K562 (cell line): ENCODE data around the gene SNU13.

Source experiments
- ARNT ChIP-seq, 2 experiments: fragments of 450-650 bp; IDR thresholded peaks; 2 replicates each; pipeline ENCODE4 v1.6.1; 2016; ENCODE audit warnings: mild to moderate bottlenecking in 1 of 2
- SLC30A9 ChIP-seq: fragments of 250-450 bp; sonication (Bioruptor Pico); IDR thresholded peaks from 2 replicates; pipeline ENCODE4 v1.8.0; 2022; ENCODE audit warnings: mild to moderate bottlenecking, moderate library complexity
- ZNF224 ChIP-seq: sonication (generic); formaldehyde crosslinking; IDR thresholded peaks from 2 replicates; pipeline ENCODE4 v1.8.0; 2022; ENCODE audit warnings: mild to moderate bottlenecking, missing genetic modification reagents
- ZNF23 ChIP-seq: fragments of 250-450 bp; sonication (Bioruptor Pico); IDR thresholded peaks from 2 replicates; pipeline ENCODE4 v1.4.0; 2020; ENCODE audit warnings: mild to moderate bottlenecking
- ZNF263 ChIP-seq: sonication (generic); formaldehyde crosslinking; IDR thresholded peaks from 2 replicates; pipeline ENCODE4 v1.8.0; 2022; ENCODE audit warnings: mild to moderate bottlenecking, missing genetic modification reagents, borderline replicate concordance
- ZSCAN29 ChIP-seq: fragments of 450-650 bp; IDR thresholded peaks from 2 replicates; pipeline ENCODE4 v1.6.1; 2017

DNA sequence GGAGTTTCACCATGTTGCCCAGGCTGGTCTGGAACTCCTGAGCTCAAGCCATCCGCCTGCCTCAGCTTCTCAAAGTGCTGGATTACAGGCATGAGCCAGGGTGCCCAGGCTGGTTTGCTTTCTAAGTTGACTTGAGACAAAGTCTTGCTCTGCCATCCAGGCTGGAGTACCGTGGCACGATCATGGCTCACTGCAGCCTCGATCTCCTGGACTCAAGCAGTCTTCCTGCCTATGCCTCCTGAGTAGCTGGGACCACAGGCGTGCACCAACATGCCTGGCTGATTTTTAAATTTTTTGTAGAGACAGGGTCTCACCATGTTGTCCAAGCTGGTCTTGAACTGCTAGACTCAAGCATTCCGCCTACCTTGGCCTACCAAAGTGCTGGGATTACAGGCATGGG lies 31.0 kb downstream of the SNU13 start:
- TF ChIP-seq ARNT (IDR thresholded peaks at IDR 0.05) (no peak), ZNF224 (CRISPR knock-in tag) (no peak), ZSCAN29 (no peak), SLC30A9 (CRISPR knock-in tag) (no peak), ZNF23 (no peak), ZNF263 (no peak)
